GM19193 (cell line): ENCODE results near the gene MXRA7.

ENCODE experiments used
- POLR2A ChIP-seq: IDR thresholded peaks from 4 replicates; pipeline ENCODE4 v1.6.1; 2011; ENCODE audit not compliant: insufficient read depth, insufficient read length; ENCODE audit errors: extremely low read depth

The MXRA7 gene

DNA sequence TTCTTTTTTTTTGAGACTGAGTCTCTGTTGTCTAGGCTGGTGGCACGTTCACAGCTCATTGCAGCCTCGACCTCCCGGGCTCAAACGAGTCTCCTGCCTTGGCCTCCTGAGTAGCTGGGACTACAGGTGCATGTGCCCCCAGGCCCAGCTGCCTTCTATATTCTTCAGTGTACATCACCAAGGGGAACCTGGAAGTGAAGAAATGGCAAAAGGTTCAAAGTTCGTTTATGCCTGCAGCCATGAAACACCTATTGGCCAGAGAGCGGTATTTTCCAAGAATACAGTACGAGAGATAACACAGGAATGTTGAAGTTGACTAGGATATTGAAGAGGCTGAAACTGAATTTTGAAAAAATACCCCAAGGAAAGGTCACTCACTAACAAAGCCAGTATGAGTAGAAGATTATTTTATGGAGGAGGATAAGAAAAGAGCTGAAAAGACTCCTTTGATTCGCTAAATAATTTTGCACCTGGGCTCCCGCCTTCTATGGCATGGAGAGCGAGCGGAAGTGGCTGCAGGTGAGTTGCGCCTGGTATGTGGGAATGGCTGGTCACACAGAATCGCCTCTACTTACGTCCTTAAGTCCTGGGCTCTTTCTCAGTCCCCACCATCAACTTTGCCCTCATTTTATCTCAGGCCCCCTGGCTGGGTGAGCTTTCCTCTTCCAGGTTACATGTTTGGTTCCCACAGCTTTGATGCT is 77.0 kb downstream of the MXRA7 start:
- no peak for TF ChIP-seq POLR2A

DNA sequence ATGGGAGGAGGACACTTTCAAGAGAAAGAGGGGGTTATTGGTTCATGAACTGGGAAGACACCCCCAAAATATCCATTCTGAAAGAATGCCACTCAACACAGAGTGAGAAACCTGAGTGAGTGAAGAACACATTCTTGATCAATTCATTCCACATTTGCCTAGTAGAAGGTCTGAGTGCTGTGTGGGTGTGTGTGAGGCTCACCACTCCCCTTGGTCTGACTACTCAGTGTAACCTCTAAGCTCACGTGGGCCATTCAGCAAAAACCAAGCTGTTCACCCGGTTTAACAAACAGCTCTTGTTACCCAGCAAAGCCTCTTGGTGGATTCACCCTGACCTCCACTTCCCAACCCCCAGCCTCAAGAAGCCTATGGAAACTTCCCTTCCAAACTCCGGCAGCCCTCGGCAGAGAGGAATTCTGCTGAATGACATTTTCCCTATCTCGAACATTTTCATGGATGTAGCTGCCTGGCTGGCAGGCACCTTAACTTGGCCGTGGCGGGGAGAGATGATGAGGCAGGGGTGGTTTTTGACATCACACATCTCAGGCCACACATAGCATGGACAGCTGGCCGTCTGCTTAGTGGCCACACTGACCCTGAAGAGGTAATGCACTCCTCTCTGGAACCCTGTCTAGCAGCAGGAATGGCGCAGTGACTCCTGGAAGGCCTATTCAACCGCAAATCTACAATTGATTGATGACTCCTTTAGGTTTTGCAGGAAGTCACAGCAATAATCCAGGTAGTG is 78.8 kb downstream of the MXRA7 start:
- no peak for TF ChIP-seq POLR2A

DNA sequence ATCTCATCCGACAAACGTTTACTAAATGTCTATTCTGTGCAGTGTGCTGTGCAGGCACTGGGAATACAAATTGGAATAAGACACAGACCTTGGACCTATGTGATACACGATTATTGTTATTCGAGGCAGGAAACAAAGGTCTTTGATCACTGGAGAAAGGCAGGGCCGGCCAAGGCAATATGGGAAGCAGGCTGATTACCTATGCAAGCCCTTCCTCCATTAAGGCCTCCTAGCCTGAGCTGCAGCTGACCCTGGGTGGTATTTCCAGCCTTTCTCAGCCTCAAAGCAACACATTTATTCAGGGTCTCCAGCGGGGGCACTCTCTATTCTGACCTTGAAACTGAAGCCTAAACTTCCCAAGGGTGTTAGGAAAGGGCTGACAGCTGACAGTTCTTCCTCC is 80.6 kb downstream of the MXRA7 start:
- no peak for TF ChIP-seq POLR2A
